Measurements from ENCODE around the gene NFS1.
"Not testable (repeated sequence)": the region's sequence is repeated elsewhere in the genome, so short reads cannot be mapped to it uniquely, and the experiment has no call there.

NFS1 gene

DNA sequence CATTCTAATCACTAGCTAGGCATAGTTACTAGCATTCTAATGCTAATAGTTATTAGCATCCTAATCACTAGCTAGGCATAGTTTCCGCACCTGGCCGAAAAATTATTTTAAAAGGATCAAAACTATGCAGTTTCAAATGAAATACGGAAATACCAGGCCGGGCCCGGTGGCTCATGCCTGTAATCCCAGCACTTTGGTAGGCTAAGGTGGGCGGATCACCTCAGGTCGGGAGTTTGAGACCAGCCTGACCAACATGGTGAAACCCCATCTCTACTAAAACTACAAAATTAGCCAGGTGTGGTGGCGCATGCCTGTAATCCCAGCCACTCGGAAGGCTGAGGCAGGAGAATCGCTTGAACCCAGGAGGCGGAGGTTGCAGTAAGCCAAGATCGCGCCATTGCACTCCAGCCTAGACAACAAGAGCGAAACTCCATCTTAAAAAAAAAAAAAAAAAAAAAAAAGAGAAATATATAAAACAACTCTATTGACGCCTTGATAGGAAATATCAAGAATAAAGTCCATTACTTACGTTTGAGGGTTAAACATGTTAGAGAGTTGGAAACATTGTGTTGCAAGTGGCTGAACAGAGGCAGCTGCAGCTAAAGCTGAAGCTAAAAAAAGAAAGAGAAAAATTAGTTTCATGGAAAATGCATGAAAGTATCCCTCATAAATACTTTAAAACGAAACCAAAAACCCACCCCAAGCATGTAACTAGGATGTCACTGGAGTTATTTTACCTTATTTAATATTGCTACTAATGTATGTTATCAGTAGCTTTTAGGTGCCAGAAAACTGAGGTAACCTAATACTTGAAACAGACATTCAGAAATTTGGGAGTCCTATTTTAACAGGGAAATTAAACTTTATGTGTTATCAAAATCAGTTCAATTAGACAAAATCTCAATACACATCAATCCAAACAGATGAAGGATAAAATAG, 7.7 kb upstream of the NFS1 start:
- DNase-seq: not testable (repeated sequence)

DNA sequence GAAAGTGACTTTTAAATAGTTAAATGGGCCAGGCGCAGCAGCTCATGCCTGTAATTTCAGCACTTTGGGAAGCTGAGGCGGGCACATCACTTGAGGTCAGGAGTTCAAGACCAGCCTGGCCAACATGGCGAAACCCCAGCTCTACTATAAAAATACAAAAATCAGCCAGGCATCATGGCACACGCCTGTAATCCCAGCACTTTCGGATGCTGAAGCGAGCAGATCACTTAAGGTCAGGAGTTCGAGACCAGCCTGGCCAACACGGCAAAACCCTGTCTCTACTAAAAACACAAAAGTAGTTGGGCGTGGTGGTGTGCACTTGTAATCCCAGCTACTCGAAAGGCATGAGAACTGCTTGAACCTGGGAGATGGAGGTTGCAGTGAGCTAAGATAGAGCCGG, 6.7 kb upstream of the NFS1 start:
- not testable (repeated sequence) for DNase-seq

DNA sequence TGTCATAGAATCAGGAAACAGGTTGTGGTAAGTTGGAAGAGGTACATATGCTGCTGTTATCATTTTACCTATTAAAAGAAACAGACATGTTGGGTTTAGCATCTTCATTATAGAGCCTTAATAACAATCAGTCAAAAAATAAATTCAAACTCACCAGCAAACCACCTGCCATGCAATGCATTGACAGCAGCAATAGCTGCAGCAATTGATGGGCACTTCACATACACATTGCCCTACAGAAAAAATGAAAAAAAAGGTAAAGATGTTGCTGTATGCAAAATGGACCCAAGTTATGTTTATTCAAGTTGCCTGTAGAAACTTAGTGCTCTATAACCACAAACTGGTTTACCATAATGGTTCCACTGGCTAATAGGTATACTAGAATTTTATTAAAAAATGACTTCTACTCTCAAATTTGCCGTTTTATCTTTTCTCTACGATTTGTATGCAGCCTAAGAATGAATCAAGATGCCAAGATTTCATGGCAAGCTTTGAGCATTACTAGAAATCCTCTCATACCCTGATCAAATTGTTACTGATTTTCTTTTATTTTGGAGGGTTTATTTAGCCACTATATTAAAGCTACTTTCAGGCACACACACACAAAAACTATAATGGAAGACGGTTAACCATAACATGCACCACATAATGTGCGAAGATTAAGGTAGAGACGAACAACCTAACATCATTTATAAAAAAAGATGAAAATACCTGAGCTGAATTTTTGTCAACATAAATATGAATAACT, 5.5 kb upstream of the NFS1 start:
- no peak for DNase-seq

DNA sequence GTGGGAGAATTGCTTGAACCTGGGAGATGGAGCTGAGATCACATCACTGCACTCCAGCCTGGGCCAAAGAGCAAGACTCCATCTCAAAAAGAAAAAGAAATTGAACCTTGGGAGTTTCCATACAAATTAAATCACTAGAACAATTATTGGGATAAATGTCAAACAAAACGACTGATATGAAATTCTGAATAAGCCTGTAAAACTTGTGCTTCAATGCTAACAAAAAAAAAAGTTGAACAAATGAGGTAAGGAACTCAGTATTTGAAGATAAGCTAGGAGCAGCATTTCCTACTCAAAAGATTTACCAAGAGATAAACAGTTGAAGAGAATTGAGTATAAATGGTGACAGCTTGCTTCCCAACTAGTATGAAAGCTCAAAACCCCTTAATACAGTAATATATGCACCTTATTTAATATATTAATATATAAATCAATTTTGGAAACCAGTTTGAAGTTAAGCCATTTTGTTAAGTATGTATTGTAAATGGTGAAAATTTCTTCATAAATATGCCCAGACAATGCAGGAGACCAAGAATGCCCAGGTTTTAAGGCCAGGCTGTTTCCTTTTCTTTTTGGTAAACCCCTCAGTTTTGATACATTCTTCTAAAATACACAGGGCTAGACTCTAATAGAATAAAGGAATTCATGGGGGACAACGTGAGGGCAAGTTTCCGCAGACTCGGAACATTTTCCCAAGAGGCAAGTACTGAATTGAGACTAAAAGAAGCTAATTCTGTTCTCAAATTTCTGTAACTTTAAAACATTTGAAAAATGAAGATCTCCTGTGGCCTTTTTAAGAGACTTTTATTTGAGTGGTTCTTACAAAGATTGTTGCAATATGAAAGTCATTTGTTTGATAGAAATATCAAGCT, 3.9 kb upstream of the NFS1 start:
- no peak for DNase-seq

DNA sequence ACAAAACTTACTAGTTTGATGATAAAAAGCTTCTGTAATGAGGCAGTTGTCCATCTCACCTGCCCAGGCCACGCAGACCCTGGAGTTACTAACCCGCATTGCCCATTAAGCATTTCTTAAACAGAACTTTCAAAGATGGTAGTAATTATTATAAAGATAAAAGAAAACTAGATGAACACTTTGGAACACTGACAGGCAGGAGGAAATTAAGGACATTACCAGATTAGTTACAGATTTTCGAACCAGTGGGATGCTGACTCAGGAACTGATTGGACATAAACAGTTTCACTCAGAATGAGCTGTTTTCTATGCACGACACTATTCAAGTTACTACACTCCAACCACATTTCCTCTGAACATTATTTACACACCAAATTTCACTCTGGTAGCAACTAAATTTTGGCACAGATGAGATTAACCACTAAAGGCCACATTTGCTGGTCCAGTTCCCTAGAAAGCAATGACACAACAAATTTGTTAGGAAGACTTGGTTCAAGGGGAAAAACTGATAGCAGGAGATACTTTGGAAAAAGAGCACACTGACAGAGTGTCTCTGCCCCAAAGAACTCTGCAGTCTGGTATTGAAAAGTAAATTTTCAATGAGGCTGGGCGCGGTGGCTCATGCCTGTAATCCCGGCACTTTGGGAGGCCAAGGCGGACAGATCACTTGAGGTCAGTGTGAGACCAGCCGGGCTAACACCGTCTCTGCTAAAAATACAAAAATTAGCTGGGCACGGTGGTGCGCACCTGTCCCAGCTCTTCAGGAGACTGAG, 3.1 kb upstream of the NFS1 start:
- no peak for DNase-seq

DNA sequence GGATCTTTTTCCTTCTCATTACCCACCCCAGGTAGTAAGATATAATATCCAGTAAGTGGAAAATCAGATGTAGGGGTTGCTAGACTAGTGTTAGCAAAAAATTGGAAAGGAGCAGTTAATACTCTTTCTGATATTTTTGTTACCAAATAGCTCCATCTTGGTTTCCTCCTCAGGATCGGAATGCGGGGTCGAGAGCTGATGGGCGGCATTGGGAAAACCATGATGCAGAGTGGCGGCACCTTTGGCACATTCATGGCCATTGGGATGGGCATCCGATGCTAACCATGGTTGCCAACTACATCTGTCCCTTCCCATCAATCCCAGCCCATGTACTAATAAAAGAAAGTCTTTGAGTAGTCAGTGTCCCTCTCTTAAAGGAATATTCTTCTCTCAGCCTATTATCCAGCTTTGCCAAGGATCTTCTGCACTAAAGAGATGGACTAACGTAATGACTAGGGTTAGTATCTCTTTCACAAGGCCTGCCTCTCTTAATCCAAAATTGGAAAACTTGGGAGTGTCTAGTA, 1.5 kb upstream of the NFS1 start:
- DNase-seq: no peak

DNA sequence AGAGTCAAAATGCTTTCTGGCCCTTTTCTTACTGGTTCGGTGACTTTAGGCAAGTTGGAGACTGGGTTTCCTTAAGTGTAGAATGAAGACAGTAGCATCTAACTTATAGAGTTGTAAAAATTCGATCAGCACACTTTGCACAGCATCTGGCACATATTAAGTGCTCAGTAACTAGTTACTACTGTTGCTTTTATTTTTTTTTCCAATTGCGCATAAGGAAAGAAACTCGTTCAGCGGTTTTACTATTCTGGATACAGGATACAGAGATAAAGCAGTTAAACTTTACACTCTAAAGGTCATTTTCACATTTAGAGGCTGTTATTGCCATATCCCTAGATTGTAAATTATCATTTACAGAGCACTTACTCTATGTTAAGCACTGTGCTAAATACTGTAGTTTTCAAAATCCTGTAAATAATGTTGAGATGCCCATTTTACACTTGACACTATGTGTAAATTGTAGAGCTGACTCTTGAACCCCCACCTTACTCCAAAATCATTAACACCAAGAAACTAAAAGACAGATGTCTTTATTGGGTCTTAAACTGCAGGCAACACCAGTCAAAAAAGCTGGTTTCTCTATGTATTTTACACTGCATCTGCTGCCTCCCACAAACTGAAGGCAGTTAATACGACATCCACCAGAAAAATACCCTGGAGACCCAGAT, 939 bp upstream of the NFS1 start:
- no peak for DNase-seq

DNA sequence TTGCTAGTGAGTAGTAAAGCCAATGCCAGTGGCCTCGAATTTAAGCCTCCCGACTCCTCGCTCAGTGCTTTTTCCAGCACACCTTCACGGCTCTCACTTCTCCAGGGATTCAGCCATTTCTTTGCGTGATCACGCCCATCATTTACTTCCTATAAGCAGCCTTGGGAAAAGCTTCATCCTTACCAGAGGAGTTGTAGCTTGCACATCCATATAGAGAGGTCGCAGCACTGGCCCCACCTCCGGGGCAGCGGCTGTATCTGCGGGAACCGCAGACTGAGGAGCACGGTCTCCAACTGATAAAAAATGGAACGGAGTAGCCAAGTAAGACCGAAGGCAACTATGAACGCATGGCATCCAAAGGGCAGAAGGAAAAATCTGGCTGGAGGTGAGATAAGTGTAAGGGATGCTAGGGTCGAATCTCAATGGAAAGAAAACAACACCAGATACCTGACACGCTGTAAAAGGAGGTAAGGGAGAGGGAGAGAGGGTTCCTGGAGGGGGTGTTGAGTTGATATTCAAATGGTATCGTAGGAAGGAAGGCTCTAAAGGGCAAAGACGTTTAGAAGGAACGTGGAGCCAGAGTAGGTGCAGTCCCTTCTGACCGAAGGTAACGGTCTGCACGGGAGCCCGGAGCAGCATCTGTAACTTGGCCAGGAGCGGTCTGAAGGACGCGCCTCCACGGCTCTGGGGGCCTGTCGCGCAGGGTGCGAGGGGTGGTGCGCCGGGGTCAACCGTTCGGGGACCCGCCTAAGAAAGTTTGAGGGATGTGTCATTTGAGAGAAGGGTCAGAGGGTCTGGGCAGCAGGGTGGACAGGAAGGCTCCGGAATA, 640 bp downstream of the NFS1 start:
- no peak for DNase-seq

DNA sequence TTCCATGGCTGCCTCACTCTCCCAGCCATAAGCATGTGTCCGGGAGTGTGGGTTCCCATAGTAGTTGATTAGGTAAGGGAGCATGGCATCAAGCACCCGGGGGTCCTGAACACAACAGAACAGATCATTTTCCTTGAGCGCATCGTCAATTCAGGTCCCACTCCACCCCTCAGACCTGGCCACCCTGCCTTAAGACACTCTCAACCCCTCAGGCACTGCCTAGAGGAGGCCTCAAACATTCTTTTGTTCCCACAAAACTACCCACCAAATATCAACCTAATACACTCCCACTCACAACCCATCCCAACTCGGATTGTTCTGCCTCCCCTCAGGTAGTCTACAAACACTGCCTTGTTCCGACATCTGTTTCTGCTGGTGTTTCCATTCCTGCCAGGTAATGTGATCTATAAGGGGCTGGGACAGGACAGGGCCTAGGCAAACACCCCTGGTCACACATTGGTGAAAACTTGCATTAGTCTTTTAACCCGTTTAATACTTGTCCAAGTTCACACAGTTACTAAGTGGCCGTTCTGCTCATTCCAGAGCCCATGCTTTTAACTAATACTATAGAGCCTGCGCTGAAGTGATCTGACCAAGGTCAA, 1.4 kb downstream of the NFS1 start:
- no peak for DNase-seq

DNA sequence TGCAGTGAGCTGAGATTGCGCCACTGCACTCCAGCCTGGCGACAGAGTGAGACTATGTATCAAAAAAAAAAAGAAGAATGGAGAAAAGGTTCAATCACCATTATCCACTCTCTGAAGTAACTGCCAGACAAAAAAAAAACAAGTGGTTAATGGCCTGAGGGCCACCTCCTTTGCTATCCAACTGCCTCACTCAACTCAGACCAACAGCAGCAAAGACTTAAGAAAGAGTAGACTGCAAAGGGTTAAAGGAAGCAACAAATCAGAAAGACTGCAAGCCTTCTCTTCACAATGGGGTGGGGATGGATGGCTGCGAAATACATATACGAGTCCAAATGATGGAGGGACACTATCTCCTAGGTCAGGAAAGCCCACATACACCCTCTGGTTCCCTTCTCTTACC, 3.2 kb downstream of the NFS1 start:
- no peak for DNase-seq

DNA sequence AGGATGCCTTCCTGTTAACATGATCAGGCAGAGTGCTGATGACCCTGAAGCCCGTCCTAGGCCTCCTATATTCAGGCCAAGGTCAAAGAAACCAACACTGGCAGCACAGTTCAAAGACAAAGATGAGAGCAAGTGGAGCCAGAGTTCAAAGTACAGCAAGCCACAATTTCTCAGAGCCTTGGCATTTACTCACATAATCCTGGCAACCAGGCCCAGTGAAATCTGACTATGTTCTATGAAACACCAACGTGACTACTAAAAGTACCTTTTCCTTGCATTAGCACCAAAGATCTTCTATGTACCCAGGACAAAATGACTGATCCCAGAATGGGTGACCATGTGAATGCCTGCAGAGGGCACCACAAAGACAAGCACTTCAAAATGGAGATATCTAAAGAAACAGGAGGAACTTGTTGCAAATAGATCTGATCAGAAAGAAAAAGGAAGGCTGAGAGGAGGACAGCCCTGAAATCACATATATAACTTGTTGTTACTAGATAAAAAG, 3.9 kb downstream of the NFS1 start:
- no peak for DNase-seq

DNA sequence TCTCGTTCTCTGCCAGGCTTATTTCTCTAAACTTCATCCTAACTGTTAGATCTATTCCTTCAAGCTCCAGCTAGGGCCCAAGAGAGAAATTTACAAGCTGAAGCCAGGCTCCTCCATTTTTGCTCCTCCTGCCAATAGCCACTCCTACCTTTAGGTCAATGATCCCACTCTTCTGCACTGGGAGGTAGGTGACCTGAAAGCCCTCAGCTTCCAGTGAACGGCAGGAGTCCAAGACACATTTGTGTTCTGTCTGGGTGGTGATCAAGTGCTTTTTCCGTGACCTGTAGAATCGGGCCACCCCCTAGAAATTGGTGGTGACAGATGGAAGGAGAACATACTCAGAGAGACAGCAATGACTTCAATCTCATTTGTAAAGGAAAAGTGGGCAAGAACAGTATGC, 8.9 kb downstream of the NFS1 start:
- DNase-seq: no peak

DNA sequence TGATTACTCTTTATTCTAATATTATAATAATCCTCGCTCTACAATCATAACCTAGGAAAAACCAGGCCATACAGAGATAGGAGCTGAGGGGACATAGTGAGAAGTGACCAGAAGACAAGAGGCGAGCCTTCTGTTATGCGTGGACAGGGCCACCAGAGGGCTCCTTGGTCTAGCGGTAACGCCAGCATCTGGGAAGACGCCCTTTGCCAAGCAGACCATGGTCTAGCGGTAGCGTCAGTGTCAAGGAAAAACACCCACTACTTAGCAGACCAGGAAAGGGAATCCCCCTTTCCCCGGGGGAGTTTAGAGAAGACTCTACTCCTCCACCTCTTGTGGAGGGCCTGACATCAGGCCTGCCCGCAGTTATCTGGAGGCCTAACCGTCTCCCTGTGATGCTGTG, 12.3 kb downstream of the NFS1 start:
- DNase-seq: not testable (repeated sequence)

DNA sequence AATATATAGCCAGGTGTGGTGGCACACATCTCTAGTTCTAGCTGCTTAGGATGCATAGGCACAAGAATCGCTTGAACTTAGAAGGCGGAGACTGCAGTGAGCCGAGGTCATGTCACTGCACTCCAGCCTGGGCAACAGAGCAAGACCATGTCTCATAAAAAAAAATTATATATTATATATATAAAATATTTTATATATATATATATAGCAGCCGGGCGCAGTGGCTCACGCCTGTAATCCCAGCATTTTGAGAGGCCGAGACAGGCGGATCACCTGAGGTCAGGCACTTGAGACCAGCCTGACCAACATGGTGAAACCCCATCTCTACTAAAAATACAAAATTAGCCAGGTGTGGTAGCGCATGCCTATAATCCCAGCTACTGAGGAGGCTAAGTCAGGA, 13.8 kb downstream of the NFS1 start:
- not testable (repeated sequence) for DNase-seq

DNA sequence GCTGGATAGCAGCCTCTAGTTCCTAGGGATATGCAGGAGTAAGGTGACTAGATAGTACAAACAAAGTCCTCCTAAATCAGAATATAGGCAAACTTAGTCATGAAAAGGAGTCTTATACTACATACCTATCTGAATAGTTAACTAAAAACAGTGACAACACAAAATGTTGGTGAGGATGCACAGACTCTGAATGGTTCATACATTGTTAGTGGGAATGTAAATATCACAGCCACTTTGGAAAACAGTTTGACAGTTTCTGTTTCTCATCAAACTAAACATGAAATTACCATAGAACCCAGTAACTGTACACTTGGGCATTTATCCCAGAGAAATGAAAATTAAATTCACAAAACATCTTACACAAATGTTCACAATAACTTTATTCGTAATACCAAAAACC, 17.2 kb downstream of the NFS1 start:
- DNase-seq: no peak

DNA sequence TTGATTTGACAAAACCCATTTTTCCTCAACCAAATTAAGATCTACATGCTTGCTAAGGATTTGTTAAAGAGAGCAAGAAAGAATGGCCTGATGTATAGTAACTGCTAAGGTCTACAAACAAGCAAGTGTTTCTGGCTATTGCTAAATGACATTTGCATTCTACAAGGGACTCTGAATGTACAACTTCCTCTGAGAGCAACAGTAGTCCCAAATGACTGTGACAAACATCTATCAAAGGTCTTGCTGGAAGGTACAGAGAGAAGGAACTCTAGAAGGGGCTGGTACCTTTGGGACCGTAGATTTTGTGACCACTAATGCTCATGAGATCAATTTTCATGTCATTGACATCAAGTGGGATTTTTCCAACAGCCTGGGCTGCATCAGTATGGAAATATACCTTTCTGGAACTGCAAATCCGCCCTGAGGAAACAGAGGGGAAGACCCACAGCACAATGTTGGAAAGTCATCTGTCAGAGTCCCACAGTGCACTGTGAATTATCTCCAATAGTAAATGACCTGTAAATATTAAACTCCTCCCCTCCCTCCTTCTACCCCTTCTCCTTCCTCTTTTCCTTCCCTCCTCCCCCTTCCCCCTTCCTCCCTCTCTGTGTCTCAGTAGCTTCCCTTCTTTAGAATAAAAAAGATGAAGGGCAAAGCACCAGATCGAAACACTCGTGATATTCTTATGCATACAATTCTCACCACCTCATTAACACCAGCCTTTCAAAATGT, 18.5 kb downstream of the NFS1 start:
- DNase-seq: no peak

DNA sequence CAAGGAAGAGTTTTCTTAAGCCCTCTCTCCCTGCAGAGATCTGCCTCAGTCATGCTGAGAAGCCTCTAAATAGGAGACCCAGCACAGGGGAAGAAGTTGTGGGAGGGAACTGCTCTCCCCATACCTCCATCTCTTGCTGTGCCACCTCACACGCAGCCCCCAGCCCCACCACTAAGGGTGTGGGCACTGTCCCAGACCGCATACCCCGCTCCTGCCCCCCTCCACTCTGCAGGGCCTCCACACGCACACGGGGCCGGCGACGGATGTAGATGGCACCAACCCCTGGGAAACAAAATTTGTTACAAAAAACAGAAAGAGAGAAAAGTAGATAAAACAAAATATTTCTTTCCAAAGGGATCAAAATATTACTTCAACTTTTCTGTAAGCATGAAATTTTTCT, 24.2 kb downstream of the NFS1 start:
- no peak for DNase-seq

DNA sequence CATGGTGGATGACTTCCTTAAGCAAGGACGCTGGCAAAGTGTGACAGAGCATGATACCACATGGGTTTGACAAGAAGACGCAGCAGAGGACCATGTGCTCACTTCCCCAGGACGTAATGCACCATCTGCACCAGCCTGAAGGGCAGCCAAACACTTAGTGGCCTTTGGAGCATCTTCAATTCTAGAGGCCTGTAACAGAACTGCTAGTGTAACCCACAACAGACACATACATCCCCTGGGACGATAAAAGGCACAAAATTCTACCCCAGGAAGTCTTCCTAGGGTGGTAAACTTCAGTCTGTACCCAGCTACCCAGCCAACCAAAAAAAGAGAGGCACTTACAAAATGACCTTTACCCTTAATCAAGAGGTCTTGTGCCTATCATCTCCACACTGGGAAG, 25.3 kb downstream of the NFS1 start:
- no peak for DNase-seq

DNA sequence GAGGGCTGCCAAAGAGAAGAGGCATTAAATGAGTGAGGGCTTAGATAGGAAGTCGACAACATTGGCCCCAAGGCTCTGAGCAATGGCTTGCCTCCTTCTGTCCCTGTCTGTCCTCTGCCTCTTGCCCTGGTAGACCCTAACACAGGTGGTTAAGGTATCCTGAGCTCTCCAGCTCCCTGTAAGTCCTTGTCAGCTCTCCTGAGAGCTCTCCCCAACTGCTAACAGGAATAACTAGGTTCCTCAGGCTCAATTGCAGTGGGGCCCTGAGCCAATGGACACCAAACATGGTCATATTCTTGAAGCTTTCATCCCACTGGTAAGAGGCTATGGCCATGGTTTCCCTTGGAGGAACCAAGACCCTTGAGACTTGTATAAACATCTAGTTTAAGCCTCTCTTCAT, 29.5 kb downstream of the NFS1 start:
- DNase-seq: no peak
